ENCODE data around the gene PTCRA.
"Not testable (repeated sequence)": the region's sequence is repeated elsewhere in the genome, so short reads cannot be mapped to it uniquely, and the experiment has no call there.

PTCRA gene

GRCh38 chr6:42915732-42916131, at the start of gene PTCRA:
TSS of gene PTCRA (plus strand) at chr6:42916053. CDS start at chr6:42916070, 17 bp downstream.
- DNase-seq, result no peak

GRCh38 chr6:42870145-42870936, 45.5 kb upstream of the PTCRA start:
- DNase-seq, result no peak

- DNase-seq, result no peak
Measured at GRCh38 chr6:42871711-42872110, 44.1 kb upstream of the PTCRA start.

- DNase-seq, result no peak
Measured at GRCh38 chr6:42873313-42873712, 42.5 kb upstream of the PTCRA start.

GRCh38 chr6:42877695-42878094, 38.2 kb upstream of the PTCRA start:
- DNase-seq, result no peak

GRCh38 chr6:42879372-42880239, 36.2 kb upstream of the PTCRA start, which contains the start of gene RPL7L1:
TSS of gene RPL7L1 (plus strand) at chr6:42879616. CDS start at chr6:42879911, 295 bp downstream.
- peak; percentile 82 for DNase-seq

GRCh38 chr6:42880240-42880817, 35.5 kb upstream of the PTCRA start:
- not testable (repeated sequence) for DNase-seq

- not testable (repeated sequence) for DNase-seq
Measured at GRCh38 chr6:42880871-42881270, 35.0 kb upstream of the PTCRA start.

GRCh38 chr6:42885702-42886101, 30.2 kb upstream of the PTCRA start:
- DNase-seq, result no peak

GRCh38 chr6:42888201-42888600, 27.7 kb upstream of the PTCRA start:
- DNase-seq, result not testable (repeated sequence)

GRCh38 chr6:42889815-42890214, 26.0 kb upstream of the PTCRA start:
- peak; percentile 15 for DNase-seq

- DNase-seq, result peak; percentile 91
Measured at GRCh38 chr6:42890311-42891198, 25.3 kb upstream of the PTCRA start.

- DNase-seq, result no peak
Measured at GRCh38 chr6:42891199-42891722, 24.6 kb upstream of the PTCRA start.

GRCh38 chr6:42894041-42894828, 21.6 kb upstream of the PTCRA start:
- DNase-seq, result not testable (repeated sequence)

GRCh38 chr6:42896178-42896719, 19.6 kb upstream of the PTCRA start:
- DNase-seq, result no peak

GRCh38 chr6:42898891-42899361, 16.9 kb upstream of the PTCRA start:
- peak; percentile 64 for DNase-seq

GRCh38 chr6:42899871-42900270, 16.0 kb upstream of the PTCRA start:
- no peak for DNase-seq

- peak; percentile 58 for DNase-seq
Measured at GRCh38 chr6:42901538-42901957, 14.3 kb upstream of the PTCRA start.

GRCh38 chr6:42902429-42903263, 13.2 kb upstream of the PTCRA start:
- DNase-seq, result not testable (repeated sequence)

- DNase-seq, result no peak
Measured at GRCh38 chr6:42904467-42904866, 11.4 kb upstream of the PTCRA start.

Measured in activated naive CD4-positive, alpha-beta T cell treated with anti-CD3 and anti-CD28 coated beads, Interleukin-2, amount 50 U/mL, for 16 hours (primary cell).